Measurements from ENCODE around the gene DDX10.

DNA sequence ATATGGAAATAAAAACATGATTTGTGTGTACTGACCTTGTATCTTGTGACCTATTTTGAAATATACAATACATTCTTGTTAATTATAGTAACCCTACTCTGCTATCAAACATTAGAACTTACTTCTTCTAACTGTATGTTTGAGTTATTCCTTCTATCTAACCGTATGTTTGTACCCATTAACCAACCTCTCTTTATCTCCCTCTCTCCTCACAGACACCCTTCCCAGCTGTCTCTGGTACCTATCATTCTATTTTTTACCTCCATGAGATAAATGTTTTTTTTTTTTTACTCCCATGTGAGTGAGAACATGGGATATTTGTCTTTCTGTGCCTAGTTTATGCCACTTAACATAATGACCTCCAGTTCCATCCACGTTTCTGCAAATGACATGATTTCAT is 128.7 kb downstream of the DDX10 start:
- TF ChIP-seq POLR2A (IDR thresholded peaks at IDR 0.05; ENCODE audit: extremely low read depth, insufficient read length): no peak
- TF ChIP-seq, protein P1, sequence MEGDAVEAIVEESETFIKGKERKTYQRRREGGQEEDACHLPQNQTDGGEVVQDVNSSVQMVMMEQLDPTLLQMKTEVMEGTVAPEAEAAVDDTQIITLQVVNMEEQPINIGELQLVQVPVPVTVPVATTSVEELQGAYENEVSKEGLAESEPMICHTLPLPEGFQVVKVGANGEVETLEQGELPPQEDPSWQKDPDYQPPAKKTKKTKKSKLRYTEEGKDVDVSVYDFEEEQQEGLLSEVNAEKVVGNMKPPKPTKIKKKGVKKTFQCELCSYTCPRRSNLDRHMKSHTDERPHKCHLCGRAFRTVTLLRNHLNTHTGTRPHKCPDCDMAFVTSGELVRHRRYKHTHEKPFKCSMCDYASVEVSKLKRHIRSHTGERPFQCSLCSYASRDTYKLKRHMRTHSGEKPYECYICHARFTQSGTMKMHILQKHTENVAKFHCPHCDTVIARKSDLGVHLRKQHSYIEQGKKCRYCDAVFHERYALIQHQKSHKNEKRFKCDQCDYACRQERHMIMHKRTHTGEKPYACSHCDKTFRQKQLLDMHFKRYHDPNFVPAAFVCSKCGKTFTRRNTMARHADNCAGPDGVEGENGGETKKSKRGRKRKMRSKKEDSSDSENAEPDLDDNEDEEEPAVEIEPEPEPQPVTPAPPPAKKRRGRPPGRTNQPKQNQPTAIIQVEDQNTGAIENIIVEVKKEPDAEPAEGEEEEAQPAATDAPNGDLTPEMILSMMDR (IDR thresholded peaks at IDR 0.05; ENCODE audit: low read depth, low read length): no peak

All from NB4 (cell line).